HG03442 (cell line): ENCODE data around the gene HOXD3.

Source experiments
- ATAC-seq: cut with Tn5 transposase; IDR thresholded peaks from one replicate; pipeline ENCODE4 v1.9.1; 2021; ENCODE audit warnings: mild to moderate bottlenecking, moderate library complexity; ENCODE audit not compliant: unreplicated experiment

The HOXD3 gene

DNA sequence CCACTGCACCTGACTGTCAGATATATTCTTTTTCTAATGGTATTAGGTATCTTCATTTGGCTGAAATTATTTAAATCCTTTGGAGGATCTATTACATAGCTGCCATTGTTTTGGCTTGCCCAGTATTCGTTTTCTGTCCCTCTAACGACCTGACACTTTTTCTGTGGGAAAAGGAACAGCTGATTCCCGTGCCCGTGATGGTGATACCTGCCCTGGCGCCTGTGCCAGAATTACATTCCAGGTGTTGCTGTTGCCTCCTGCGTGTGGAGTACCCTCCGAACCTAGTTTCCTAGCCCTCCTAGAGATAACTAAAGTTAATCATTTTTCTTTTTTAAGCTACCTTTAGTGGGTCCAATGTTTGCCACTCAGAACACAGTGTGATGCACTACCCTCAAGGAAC lies 45.4 kb downstream of the HOXD3 start:
- ATAC-seq, result no peak

GRCh38 chr2:176205126-176205525 lies 48.0 kb downstream of the HOXD3 start:
- ATAC-seq, result no peak

DNA sequence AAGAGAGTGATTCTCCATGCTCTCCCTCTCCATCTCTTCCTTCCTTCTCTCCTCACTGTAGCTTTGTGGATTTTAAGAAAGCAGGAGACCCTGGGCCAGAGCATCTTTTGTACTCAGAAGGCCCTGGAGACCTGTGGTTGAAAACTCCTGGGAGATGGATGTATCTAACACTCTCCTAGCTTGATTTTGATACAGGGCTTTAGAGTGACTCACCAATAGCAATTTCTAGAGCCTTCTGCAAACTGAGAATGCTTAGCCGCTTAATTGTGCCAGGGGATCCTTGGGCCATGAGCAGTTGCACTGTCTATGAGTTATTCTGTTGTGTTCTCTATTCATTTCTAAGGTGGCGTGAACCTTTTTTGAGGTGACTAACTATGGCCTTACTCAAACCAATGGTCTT lies 49.0 kb downstream of the HOXD3 start:
- no peak for ATAC-seq

DNA sequence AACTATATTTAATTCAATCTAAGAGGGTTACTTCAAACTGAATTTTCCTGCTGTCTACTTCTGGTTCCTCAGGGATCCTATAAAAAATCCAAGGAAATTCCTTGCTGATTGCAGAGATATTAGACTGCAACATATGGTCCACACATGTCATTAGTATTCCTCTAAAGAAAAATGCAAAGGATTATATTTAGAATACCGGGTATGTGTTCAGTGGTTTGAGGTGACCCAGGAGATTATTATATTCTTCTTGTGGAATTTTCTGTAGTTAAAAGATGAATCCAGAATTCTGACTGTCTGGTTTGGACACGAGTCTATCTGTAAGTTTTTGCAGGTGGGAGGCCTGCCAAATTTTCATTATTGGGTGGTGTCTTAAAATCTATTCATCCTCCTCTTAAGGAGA lies 49.6 kb downstream of the HOXD3 start:
- ATAC-seq, result no peak

- ATAC-seq, result no peak
These were observed 54.0 kb downstream of the HOXD3 start for GRCh38 chr2:176211110-176211509.

DNA sequence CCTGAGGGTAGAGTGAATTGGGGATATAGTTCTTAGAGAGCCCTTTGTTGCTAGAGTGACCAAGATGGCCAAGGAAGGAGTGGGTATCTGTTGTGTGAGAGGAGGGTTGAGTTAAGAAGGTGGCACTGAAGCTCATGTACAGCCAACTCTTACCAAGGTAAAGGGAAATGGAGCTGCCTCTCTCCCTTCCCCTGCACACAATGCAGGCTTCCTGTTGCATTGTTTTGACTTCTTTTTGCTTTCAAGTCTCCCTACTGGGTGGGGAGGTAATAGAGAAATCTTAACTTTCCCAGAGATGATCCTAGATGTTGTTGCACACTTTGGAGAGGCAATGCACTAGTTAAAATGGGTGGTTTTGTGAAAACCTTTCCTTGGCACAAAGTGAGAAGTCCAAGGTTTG lies 55.2 kb downstream of the HOXD3 start:
- ATAC-seq, result no peak

GRCh38 chr2:176213406-176213805 lies 56.3 kb downstream of the HOXD3 start:
- ATAC-seq, result no peak
